K562 (cell line): ENCODE measurements around the gene PIN4. TPM values are rescaled to one million over a fixed set of nuclear protein-coding genes. Genes with fewer than 3 reads are reported as not detected.

ENCODE experiments used
- ATAC-seq: fragments of 200-7000 bp; cut with Tn5 transposase; 3 replicates; pipeline ENCODE4 v1.9.1; 2020; ENCODE audit warnings: moderate library complexity
- BruUV-seq: library from RNA; stranded (reverse); fragments of 400-500 nt; replicated peaks from 2 replicates; lab custom pipeline; 2021; lab: Mats Ljungman, UMichigan
- CTCF ChIA-PET: fragments of 300-600 bp; formaldehyde crosslinking; extraction: SDS; loops from one replicate; lab custom pipeline; 2021; ENCODE audit warnings: low intra/inter-chr PET ratio; lab: Yijun Ruan, JAX
- POLR2A ChIA-PET: fragments of 300-600, 350-650 bp; sonication (Branson Sonifier 250); formaldehyde crosslinking; extraction: SDS; loops from one replicate; lab custom pipeline; 2021; ENCODE audit warnings: antibody characterized with exemption, inconsistent platforms; lab: Yijun Ruan, JAX
- DNase-seq, 4 experiments: peaks; one replicate each; pipeline versions ENCODE4 v3.0.0 to v3.0.0-alpha.2; 2011 to 2018; ENCODE audit warnings: low spot score in 3 of 4, mixed read lengths in 3 of 4; ENCODE audit errors: extremely low read depth in 1 of 4
- FAIRE-seq: peaks from 2 replicates; lab custom pipeline; 2011; peaks lifted over from hg19 to GRCh38; lab: Jason Lieb, UNC
- H2AFZ ChIP-seq: 2 replicates; pipeline ENCODE4 v1.6.0; 2011; ENCODE audit warnings: low read depth, low read length, control low read depth, inconsistent platforms
- H3K27ac ChIP-seq: fragments of 200-600 bp; 3 replicates; pipeline ENCODE4 v1.8.0; 2011; ENCODE audit warnings: low read depth, mild to moderate bottlenecking, control low read depth, inconsistent platforms, low read length, moderate library complexity, mixed read lengths; ENCODE audit errors: extremely low read depth
- H3K27me3 ChIP-seq, 2 experiments: fragments of 300-600 bp in 1 of 2; 2 replicates in 1 of 2; 3 replicates in 1 of 2; pipeline versions ENCODE4 v1.6.0 to v1.8.0; 2011; ENCODE audit warnings: inconsistent platforms in 2 of 2, low read length in 2 of 2, mild to moderate bottlenecking in 1 of 2, mixed read lengths in 1 of 2, moderate library complexity in 1 of 2; ENCODE audit not compliant: control insufficient read depth in 2 of 2, insufficient read depth in 2 of 2
- H3K36me3 ChIP-seq: fragments of 300-600 bp; 3 replicates; pipeline ENCODE4 v1.8.0; 2011; ENCODE audit warnings: mild to moderate bottlenecking, low read length, inconsistent platforms; ENCODE audit not compliant: control insufficient read depth, insufficient read depth
- H3K4me1 ChIP-seq, 2 experiments: fragments of 200-600 bp in 1 of 2; replicated peaks in 1 of 2; 2 replicates in 1 of 2; 3 replicates in 1 of 2; pipeline versions ENCODE4 v1.5.1 to v1.8.0; 2011; ENCODE audit warnings: inconsistent platforms in 2 of 2, low read length in 2 of 2, mild to moderate bottlenecking in 1 of 2, mixed read lengths in 1 of 2, moderate library complexity in 1 of 2; ENCODE audit not compliant: control insufficient read depth in 2 of 2, insufficient read depth in 2 of 2
- H3K4me2 ChIP-seq: 2 replicates; pipeline ENCODE4 v1.6.1; 2011; ENCODE audit warnings: low read length, control low read depth, inconsistent platforms, mixed read lengths; ENCODE audit not compliant: insufficient read depth
- H3K4me3 ChIP-seq: fragments of 200-600 bp; sonication (generic), shearing (Covaris generic); 2 replicates; pipeline ENCODE4 v1.5.1; 2016; ENCODE audit warnings: control low read depth, inconsistent platforms
- H3K79me2 ChIP-seq: fragments of 200-600 bp; 3 replicates; pipeline ENCODE4 v1.8.0; 2011; ENCODE audit warnings: low read length, inconsistent platforms; ENCODE audit not compliant: control insufficient read depth, insufficient read depth
- H3K9ac ChIP-seq, 2 experiments: 2 replicates each; pipeline versions ENCODE4 v1.6.0 to v1.6.1; 2011; ENCODE audit warnings: low read depth in 2 of 2, low read length in 2 of 2, control low read depth in 1 of 2, inconsistent platforms in 1 of 2, mild to moderate bottlenecking in 1 of 2, mixed read lengths in 1 of 2; ENCODE audit not compliant: insufficient read depth in 1 of 2
- H3K9me1 ChIP-seq: one replicate; pipeline ENCODE4 v1.6.0; 2011; ENCODE audit warnings: inconsistent platforms, mild to moderate bottlenecking, low read length, moderate library complexity; ENCODE audit not compliant: control insufficient read depth, insufficient read depth
- H3K9me3 ChIP-seq: replicated peaks from 2 replicates; pipeline ENCODE4 v1.5.1; 2011; ENCODE audit warnings: low read depth, low read length, inconsistent platforms; ENCODE audit not compliant: control insufficient read depth, insufficient read depth
- H4K20me1 ChIP-seq: replicated peaks from 2 replicates; pipeline ENCODE4 v1.6.1; 2011; ENCODE audit warnings: low read length, inconsistent platforms, mixed read lengths; ENCODE audit not compliant: control insufficient read depth, insufficient read depth
- NCOA4 ChIP-seq: fragments of 450-650 bp; IDR thresholded peaks from 2 replicates; pipeline ENCODE4 v1.6.1; 2018; ENCODE audit warnings: mild to moderate bottlenecking; ENCODE audit not compliant: partially characterized antibody
- NFIC ChIP-seq: fragments of 450-650 bp; IDR thresholded peaks from 2 replicates; pipeline ENCODE4 v1.6.1; 2017; ENCODE audit warnings: mild to moderate bottlenecking, inconsistent platforms
- WGBS: fragments of 100-300 bp; shearing (Covaris generic); methylation state at CpG from one replicate; pipeline ENCODE4 v1.1.6; 2016; ENCODE audit warnings: low coverage, mixed read lengths; ENCODE audit not compliant: insufficient coverage; ENCODE audit errors: missing lambda C conversion rate; 5-methylcytosine and 5-hydroxymethylcytosine counted together
- in situ Hi-C: fragments of 300-500 bp; cut with MboI; formaldehyde crosslinking; loops from 4 replicates; pipeline ENCODE4 v1.15.0; 2018; ENCODE audit warnings: inconsistent platforms, mixed read lengths
- intact Hi-C: fragments of 100-400 bp; cut with micrococcal nuclease; formaldehyde crosslinking; loops from 2 replicates; pipeline ENCODE4 v1.14.2; 2022
- polyA plus RNA-seq, 8 experiments: library from polyadenylated mRNA; depleted of rRNA in 4 of 8; stranded (reverse) in 5 of 8; unstranded in 3 of 8; fragments of >200 nt; fragmentation: Nextera tagmentation in 2 of 8; fragmentation: Illumina TruSeq in 1 of 8; extraction: Ambion mirVana in 2 of 8; extraction: Trizol in 1 of 8; gene quantifications; 2 replicates each; pipeline versions ENCODE4 v1.2.1 to v1.2.3, GENCODE V29; 2011 to 2014; ENCODE audit warnings: inconsistent platforms in 1 of 8, missing spikeins in 1 of 8
- total RNA-seq, 7 experiments: library from RNA; depleted of rRNA in 6 of 7; stranded (reverse); fragments of >200 nt in 6 of 7; fragmentation: Illumina TruSeq in 2 of 7; extraction: Trizol in 2 of 7; gene quantifications; 2 replicates each; pipeline versions ENCODE4 v1.2.1 to v1.2.3, GENCODE V29; 2011 to 2021; ENCODE audit warnings: low replicate concordance in 1 of 7

PIN4 gene
- total and polyA plus RNA-seq, 9 of the 15 experiments (the other 6 are each of a cell fraction or from before 2014, with no cell fraction given), result 10.0 to 132 (median 45.6) TPM

DNA sequence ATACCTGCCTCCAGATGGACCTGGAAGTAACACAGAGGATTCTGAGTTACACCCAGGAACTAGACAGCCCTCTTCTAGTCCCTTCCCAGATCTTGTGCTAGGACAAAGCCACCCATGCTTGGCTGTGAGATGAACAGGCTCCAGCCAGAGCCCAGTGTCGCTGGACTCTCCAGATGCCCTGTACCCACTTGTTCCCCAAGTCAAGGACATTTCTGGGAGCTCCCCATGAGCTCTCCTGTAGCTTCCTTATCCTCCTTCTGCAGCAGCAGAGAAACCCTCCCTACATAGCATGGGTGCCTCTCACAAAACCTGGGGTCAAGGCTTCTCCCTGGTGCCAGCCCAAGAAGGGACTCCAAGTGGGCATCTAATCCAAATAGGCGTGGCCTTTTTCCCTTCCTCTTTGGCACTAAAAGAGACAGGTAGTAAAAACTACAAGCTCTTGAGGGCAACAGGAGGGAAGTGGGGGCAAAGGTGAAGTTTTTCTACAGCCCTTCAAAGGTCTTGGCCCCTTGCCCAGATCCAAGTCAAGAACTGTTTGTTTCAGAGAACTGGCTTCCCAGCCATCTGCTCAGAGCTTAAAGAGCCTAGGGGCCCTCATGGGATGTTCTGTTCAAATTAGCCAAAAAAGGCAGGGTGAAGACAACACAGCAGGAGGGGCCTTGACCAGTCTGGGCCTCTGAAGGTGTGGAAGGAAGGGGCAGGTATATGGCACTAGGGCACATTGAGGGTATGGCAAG is 65.8 kb downstream of the PIN4 start:
- no peaks in the 10 kb centered on the region for H4K20me1 ChIP-seq
- H3K27ac ChIP-seq, result no peak overlapping the region
- CTCF ChIA-PET, result no interaction called here
- peak in 1 of 4 experiments; percentile 56 for DNase-seq
- TF ChIP-seq NCOA4, result no peak
- TF ChIP-seq NFIC, result peak; percentile 78
- H3K4me3 ChIP-seq, result no peak overlapping the region
- no TSS peak for BruUV-seq
- FAIRE-seq, result no peak
- H3K4me1 ChIP-seq, result peaks cover 0 to 5% of the 10 kb centered on the region in 2 experiments; a peak in 2 of 5 replicates
- 17% methylated on average over 2 of the region's 2 CpGs for WGBS
- no peak overlapping the region; a peak in 1 of 4 replicates for H3K9ac ChIP-seq
- no peak overlapping the region for H3K4me2 ChIP-seq
- H3K9me3 ChIP-seq, result no peaks in the 10 kb centered on the region
- no peaks in the 10 kb centered on the region for H3K79me2 ChIP-seq
- in situ Hi-C loops, result no loop called here
- H2AFZ ChIP-seq, result no peak overlapping the region
- no peaks in the 10 kb centered on the region for H3K9me1 ChIP-seq
- no peak for ATAC-seq
- H3K27me3 ChIP-seq, result no peaks in the 10 kb centered on the region
- POLR2A ChIA-PET, result interaction anchor here (1.0 kb wide), 1 partner anchor 10 kb away, joined by 5 read pairs; no protein-coding TSS in a partner anchor
- intact Hi-C loops, result loop anchor here (5.0 to 10.0 kb wide), 2 partner anchors 137 to 295 kb away; no protein-coding TSS in a partner anchor
- H3K36me3 ChIP-seq, result no peaks in the 10 kb centered on the region

Other genes with a start within 250 kb of the PIN4 start
- not detected in 2 replicates for gene RTL5, start 49.8 kb upstream of the PIN4 start, total RNA-seq (2014; rRNA removed)
- not detected in 2 replicates for gene RTL5, start 49.8 kb upstream of the PIN4 start, total RNA-seq (2014; rRNA removed; fragmentation: Illumina TruSeq; extraction: Trizol)
- gene RTL5, start 49.8 kb upstream of the PIN4 start, total RNA-seq (2015; rRNA removed; fragmentation: Illumina TruSeq; extraction: Trizol), result not detected in 2 replicates
- not detected in 2 replicates for gene RTL5, start 49.8 kb upstream of the PIN4 start, total RNA-seq (2021)
- gene RTL5, start 49.8 kb upstream of the PIN4 start, polyA plus RNA-seq (2011; rRNA removed), result 0.01 TPM in 1 of 2 replicates, not detected in the other
- gene RTL5, start 49.8 kb upstream of the PIN4 start, polyA plus RNA-seq (2014; fragmentation: Illumina TruSeq; extraction: Trizol), result 0.03 TPM in 1 of 2 replicates, not detected in the other
- not detected for gene RTL5, start 49.8 kb upstream of the PIN4 start, polyA plus RNA-seq (2014; fragmentation: Nextera tagmentation; extraction: Ambion mirVana)
- gene RTL5, start 49.8 kb upstream of the PIN4 start, polyA plus RNA-seq (2014; rRNA removed), result not detected in 2 replicates
- gene ERCC6L, start 57.3 kb downstream of the PIN4 start, total RNA-seq (2014; rRNA removed), result 6.5 and 6.7 TPM in 2 replicates
- gene ERCC6L, start 57.3 kb downstream of the PIN4 start, total RNA-seq (2014; rRNA removed; fragmentation: Illumina TruSeq; extraction: Trizol), result 17.4 and 19.3 TPM in 2 replicates
- 14.8 and 16.3 TPM in 2 replicates for gene ERCC6L, start 57.3 kb downstream of the PIN4 start, total RNA-seq (2015; rRNA removed; fragmentation: Illumina TruSeq; extraction: Trizol)
- 11.4 and 11.7 TPM in 2 replicates for gene ERCC6L, start 57.3 kb downstream of the PIN4 start, total RNA-seq (2021)
- gene ERCC6L, start 57.3 kb downstream of the PIN4 start, polyA plus RNA-seq (2011; rRNA removed), result 6.2 and 11.9 TPM in 2 replicates
- gene ERCC6L, start 57.3 kb downstream of the PIN4 start, polyA plus RNA-seq (2014; fragmentation: Illumina TruSeq; extraction: Trizol), result 10.4 and 13.4 TPM in 2 replicates
- gene ERCC6L, start 57.3 kb downstream of the PIN4 start, polyA plus RNA-seq (2014; fragmentation: Nextera tagmentation; extraction: Ambion mirVana), result 10 to 100 TPM in 1 of 2 experiments, 1 to 10 TPM in 1; 6.4 to 13.3 TPM
- gene ERCC6L, start 57.3 kb downstream of the PIN4 start, polyA plus RNA-seq (2014; rRNA removed), result 8.5 and 8.8 TPM in 2 replicates
- gene RPS4X, start 95.5 kb downstream of the PIN4 start, total RNA-seq (2014; rRNA removed), result 960 and 988 TPM in 2 replicates
- 1,290 and 1,407 TPM in 2 replicates for gene RPS4X, start 95.5 kb downstream of the PIN4 start, total RNA-seq (2014; rRNA removed; fragmentation: Illumina TruSeq; extraction: Trizol)
- gene RPS4X, start 95.5 kb downstream of the PIN4 start, total RNA-seq (2015; rRNA removed; fragmentation: Illumina TruSeq; extraction: Trizol), result 1,185 and 1,270 TPM in 2 replicates
- gene RPS4X, start 95.5 kb downstream of the PIN4 start, total RNA-seq (2021), result 1,005 and 1,016 TPM in 2 replicates
- gene RPS4X, start 95.5 kb downstream of the PIN4 start, polyA plus RNA-seq (2011; rRNA removed), result 1,554 and 1,743 TPM in 2 replicates
- gene RPS4X, start 95.5 kb downstream of the PIN4 start, polyA plus RNA-seq (2014; fragmentation: Illumina TruSeq; extraction: Trizol), result 1,830 and 1,834 TPM in 2 replicates
- gene RPS4X, start 95.5 kb downstream of the PIN4 start, polyA plus RNA-seq (2014; fragmentation: Nextera tagmentation; extraction: Ambion mirVana), result 100 to 1,000 TPM; 879 to 918 TPM
- 1,430 and 1,575 TPM in 2 replicates for gene RPS4X, start 95.5 kb downstream of the PIN4 start, polyA plus RNA-seq (2014; rRNA removed)
- gene CITED1, start 124.2 kb downstream of the PIN4 start, total RNA-seq (2014; rRNA removed), result 5.8 and 8.7 TPM in 2 replicates
- gene CITED1, start 124.2 kb downstream of the PIN4 start, total RNA-seq (2014; rRNA removed; fragmentation: Illumina TruSeq; extraction: Trizol), result 2.1 and 2.8 TPM in 2 replicates
- gene CITED1, start 124.2 kb downstream of the PIN4 start, total RNA-seq (2015; rRNA removed; fragmentation: Illumina TruSeq; extraction: Trizol), result 4.7 and 4.9 TPM in 2 replicates
- 4.6 and 4.7 TPM in 2 replicates for gene CITED1, start 124.2 kb downstream of the PIN4 start, total RNA-seq (2021)
- gene CITED1, start 124.2 kb downstream of the PIN4 start, polyA plus RNA-seq (2011; rRNA removed), result 3.2 and 4.2 TPM in 2 replicates
- 3.3 and 4.9 TPM in 2 replicates for gene CITED1, start 124.2 kb downstream of the PIN4 start, polyA plus RNA-seq (2014; fragmentation: Illumina TruSeq; extraction: Trizol)
- gene CITED1, start 124.2 kb downstream of the PIN4 start, polyA plus RNA-seq (2014; fragmentation: Nextera tagmentation; extraction: Ambion mirVana), result under 1 TPM; 0.56 to 0.62 TPM
- gene CITED1, start 124.2 kb downstream of the PIN4 start, polyA plus RNA-seq (2014; rRNA removed), result 1.8 and 4.1 TPM in 2 replicates